IMR-90 (cell line): ENCODE measurements around the gene TUBB2B. TPM values are rescaled to one million over a fixed set of nuclear protein-coding genes. Genes with fewer than 3 reads are reported as not detected.

Experiments used
- ATAC-seq: fragments of 200-7000 bp; cut with Tn5 transposase; 2 replicates; pipeline ENCODE4 v1.9.1; 2020; ENCODE audit warnings: low read depth, mild to moderate bottlenecking, moderate library complexity
- BruUV-seq: library from RNA; stranded (reverse); fragments of 400-500 nt; replicated peaks from 2 replicates; lab custom pipeline; 2021; lab: Mats Ljungman, UMichigan
- CTCF ChIA-PET: fragments of 300-600 bp; formaldehyde crosslinking; extraction: SDS; loops from one replicate; lab custom pipeline; 2021; ENCODE audit warnings: antibody characterized with exemption; lab: Yijun Ruan, JAX
- POLR2A ChIA-PET: fragments of 300-600 bp; sonication (Branson Sonifier 250); formaldehyde crosslinking; loops from one replicate; lab custom pipeline; 2022; ENCODE audit warnings: antibody characterized with exemption; ENCODE audit not compliant: unreplicated experiment; lab: Charles Lee
- DNase-seq: peaks from one replicate; pipeline ENCODE4 v3.0.0; 2013
- H2AFZ ChIP-seq: replicated peaks from 2 replicates; pipeline ENCODE3; 2013; ENCODE audit warnings: low read length, mild to moderate bottlenecking; ENCODE audit not compliant: poor library complexity
- H2AK5ac ChIP-seq: 2 replicates; pipeline ENCODE4 v1.6.1; 2013; ENCODE audit warnings: low read depth, low read length, inconsistent platforms
- H2AK9ac ChIP-seq: replicated peaks from 2 replicates; pipeline ENCODE3; 2013; ENCODE audit warnings: mild to moderate bottlenecking, low read depth, low read length, moderate library complexity; ENCODE audit not compliant: poor library complexity
- H2BK120ac ChIP-seq: 2 replicates; pipeline ENCODE4 v1.6.1; 2013; ENCODE audit warnings: low read depth, low read length, inconsistent platforms
- H2BK15ac ChIP-seq: 3 replicates; pipeline ENCODE4 v1.6.1; 2013; ENCODE audit warnings: low read depth, low read length, inconsistent platforms
- H2BK20ac ChIP-seq: 2 replicates; pipeline ENCODE4 v1.6.1; 2013; ENCODE audit warnings: low read depth, mild to moderate bottlenecking, inconsistent platforms, low read length, moderate library complexity
- H2BK5ac ChIP-seq: 2 replicates; pipeline ENCODE4 v1.6.1; 2013; ENCODE audit warnings: mild to moderate bottlenecking, low read depth, low read length, inconsistent platforms; ENCODE audit not compliant: poor library complexity, severe bottlenecking
- H3K14ac ChIP-seq: replicated peaks from 2 replicates; pipeline ENCODE4 v1.6.1; 2013; ENCODE audit warnings: low read depth, low read length, inconsistent platforms
- H3K18ac ChIP-seq: 2 replicates; pipeline ENCODE4 v1.6.1; 2013; ENCODE audit warnings: low read depth, low read length, control low read depth
- H3K23ac ChIP-seq: 2 replicates; pipeline ENCODE4 v1.6.1; 2013; ENCODE audit warnings: low read depth, low read length, inconsistent platforms
- H3K27ac ChIP-seq: 2 replicates; pipeline ENCODE4 v1.5.1; 2013; ENCODE audit warnings: mild to moderate bottlenecking, control low read depth, low read length; ENCODE audit not compliant: insufficient read depth
- H3K27me3 ChIP-seq: 2 replicates; pipeline ENCODE4 v1.6.1; 2013; ENCODE audit warnings: low read length; ENCODE audit not compliant: control insufficient read depth, insufficient read depth
- H3K36me3 ChIP-seq: 2 replicates; pipeline ENCODE4 v1.6.1; 2013; ENCODE audit warnings: low read length, mixed read lengths; ENCODE audit not compliant: control insufficient read depth, insufficient read depth
- H3K4ac ChIP-seq: 2 replicates; pipeline ENCODE4 v1.6.1; 2013; ENCODE audit warnings: low read depth, low read length, inconsistent platforms
- H3K4me1 ChIP-seq: 2 replicates; pipeline ENCODE4 v1.6.1; 2013; ENCODE audit warnings: low read length, mixed read lengths; ENCODE audit not compliant: control insufficient read depth, insufficient read depth
- H3K4me2 ChIP-seq: 2 replicates; pipeline ENCODE4 v1.6.1; 2013; ENCODE audit warnings: low read depth, mild to moderate bottlenecking, control low read depth, low read length, moderate library complexity
- H3K4me3 ChIP-seq: 2 replicates; pipeline ENCODE4 v1.5.1; 2013; ENCODE audit warnings: low read depth, mild to moderate bottlenecking, control low read depth, low read length, moderate library complexity; ENCODE audit not compliant: insufficient read depth
- H3K56ac ChIP-seq: 2 replicates; pipeline ENCODE4 v1.6.1; 2013; ENCODE audit warnings: low read length, inconsistent platforms; ENCODE audit not compliant: insufficient read depth; ENCODE audit errors: extremely low read depth
- H3K79me1 ChIP-seq, 2 experiments: 2 replicates each; pipeline ENCODE4 v1.6.1; 2013; ENCODE audit warnings: low read length in 2 of 2, inconsistent platforms in 1 of 2, low read depth in 1 of 2
- H3K9ac ChIP-seq: 2 replicates; pipeline ENCODE4 v1.6.1; 2013; ENCODE audit warnings: low read depth, low read length, control low read depth
- H3K9me1 ChIP-seq: 2 replicates; pipeline ENCODE4 v1.6.1; 2013; ENCODE audit warnings: low read length, inconsistent platforms; ENCODE audit not compliant: insufficient read depth
- H3K9me3 ChIP-seq: 2 replicates; pipeline ENCODE4 v1.6.1; 2013; ENCODE audit warnings: low read length; ENCODE audit not compliant: control insufficient read depth, insufficient read depth
- H4K20me1 ChIP-seq: 2 replicates; pipeline ENCODE4 v1.6.1; 2013; ENCODE audit warnings: low read length, inconsistent platforms; ENCODE audit not compliant: insufficient read depth
- H4K5ac ChIP-seq: 2 replicates; pipeline ENCODE4 v1.6.1; 2013; ENCODE audit warnings: mild to moderate bottlenecking, low read depth, low read length, control low read depth
- H4K8ac ChIP-seq, 2 experiments: 2 replicates each; pipeline ENCODE4 v1.6.1; 2013; ENCODE audit warnings: low read depth in 2 of 2, low read length in 2 of 2, control low read depth in 1 of 2, inconsistent platforms in 1 of 2
- H4K91ac ChIP-seq: 2 replicates; pipeline ENCODE4 v1.6.1; 2013; ENCODE audit warnings: low read depth, low read length, inconsistent platforms; ENCODE audit not compliant: insufficient read depth
- BHLHE40 ChIP-seq: fragments of 150-350 bp; IDR thresholded peaks from 2 replicates; pipeline ENCODE4 v1.6.1; 2016; ENCODE audit warnings: mild to moderate bottlenecking, low read depth, low read length
- CHD1 ChIP-seq: IDR thresholded peaks from 2 replicates; pipeline ENCODE4 v1.6.1; 2012; ENCODE audit warnings: low read depth, low read length, improper control_type of control experiment
- CTCF ChIP-seq: conservative IDR thresholded peaks from 2 replicates; pipeline ENCODE4 v1.5.1; 2012; ENCODE audit warnings: mild to moderate bottlenecking, low read depth, low read length, improper control_type of control experiment
- MAFK ChIP-seq: IDR thresholded peaks from 2 replicates; pipeline ENCODE4 v1.6.1; 2012; ENCODE audit warnings: low read depth, low read length, improper control_type of control experiment
- MAZ ChIP-seq: IDR thresholded peaks from 2 replicates; pipeline ENCODE4 v1.6.1; 2012; ENCODE audit warnings: low read depth, mild to moderate bottlenecking, low read length, improper control_type of control experiment, moderate library complexity, borderline replicate concordance
- MXI1 ChIP-seq: IDR thresholded peaks from 2 replicates; pipeline ENCODE4 v1.6.1; 2012; ENCODE audit warnings: low read depth, mild to moderate bottlenecking, low read length, moderate library complexity, borderline replicate concordance
- NFE2L2 ChIP-seq: fragments of 150-350 bp; IDR thresholded peaks from 2 replicates; pipeline ENCODE4 v1.6.1; 2016; ENCODE audit warnings: low read depth, mild to moderate bottlenecking, low read length
- POLR2A ChIP-seq: IDR thresholded peaks from 2 replicates; pipeline ENCODE4 v1.6.1; 2012; ENCODE audit warnings: mild to moderate bottlenecking, low read depth, low read length
- RAD21 ChIP-seq: IDR thresholded peaks from 2 replicates; pipeline ENCODE4 v1.6.1; 2012; ENCODE audit warnings: low read length, improper control_type of control experiment
- RCOR1 ChIP-seq: IDR thresholded peaks from 2 replicates; pipeline ENCODE4 v1.6.1; 2012; ENCODE audit warnings: mild to moderate bottlenecking, low read length, improper control_type of control experiment; ENCODE audit not compliant: insufficient replicate concordance
- RFX5 ChIP-seq: IDR thresholded peaks from 2 replicates; pipeline ENCODE4 v1.8.0; 2012; ENCODE audit warnings: low read depth, mild to moderate bottlenecking, low read length, moderate library complexity
- SMC3 ChIP-seq: fragments of 150-350 bp; IDR thresholded peaks from 2 replicates; pipeline ENCODE4 v1.6.1; 2016; ENCODE audit warnings: low read depth, mild to moderate bottlenecking, antibody characterized with exemption, low read length, moderate library complexity
- WGBS, 2 experiments: methylation state at CpG; one replicate each; pipeline versions ENCODE4 v1.1.5 to v1.1.7; 2013; ENCODE audit warnings: missing lambda C conversion rate in 2 of 2; ENCODE audit not compliant: insufficient read length in 1 of 2; ENCODE audit errors: extremely low coverage in 2 of 2; 5-methylcytosine and 5-hydroxymethylcytosine counted together
- dilution Hi-C: fragments of 300-500 bp; cut with HindIII; formaldehyde crosslinking; loops from one replicate; pipeline ENCODE4 v1.14.3; 2018; ENCODE audit warnings: low sequenced_read_pairs; ENCODE audit not compliant: unreplicated experiment
- in situ Hi-C: fragments of 300-500 bp; cut with MboI; formaldehyde crosslinking; loops from 3 replicates; pipeline ENCODE4 v1.14.3; 2019; ENCODE audit warnings: low sequenced_read_pairs, inconsistent platforms, mixed read lengths
- intact Hi-C: fragments of 100-400 bp; cut with micrococcal nuclease; formaldehyde crosslinking; loops from 2 replicates; pipeline ENCODE4 v1.10.0; 2022
- polyA plus RNA-seq, 3 experiments: library from polyadenylated mRNA; depleted of rRNA; stranded (reverse); fragments of >200 nt; gene quantifications; 2 replicates each; pipeline ENCODE4 v1.2.3, GENCODE V29; 2012; ENCODE audit warnings: low replicate concordance in 1 of 3
- total RNA-seq: library from RNA; depleted of rRNA; stranded (reverse); fragments of >200 nt; gene quantifications from 2 replicates; pipeline ENCODE4 v1.2.3, GENCODE V29; 2012
- TF ChIP-seq, protein P1 (sequence below): fragments of 150-350 bp; IDR thresholded peaks from 2 replicates; pipeline ENCODE4 v1.6.1; 2017; ENCODE audit warnings: mild to moderate bottlenecking, antibody characterized with exemption, low read length, low read depth
- TF ChIP-seq, protein P2 (sequence below): fragments of 150-350 bp; IDR thresholded peaks from 2 replicates; pipeline ENCODE4 v1.6.1; 2016; ENCODE audit warnings: low read depth, mild to moderate bottlenecking, low read length, moderate library complexity, borderline replicate concordance

The TUBB2B gene
- total and polyA plus RNA-seq, 2 of the 4 experiments (the other 2 are of a cell fraction): 13.6 to 21.1 TPM

DNA sequence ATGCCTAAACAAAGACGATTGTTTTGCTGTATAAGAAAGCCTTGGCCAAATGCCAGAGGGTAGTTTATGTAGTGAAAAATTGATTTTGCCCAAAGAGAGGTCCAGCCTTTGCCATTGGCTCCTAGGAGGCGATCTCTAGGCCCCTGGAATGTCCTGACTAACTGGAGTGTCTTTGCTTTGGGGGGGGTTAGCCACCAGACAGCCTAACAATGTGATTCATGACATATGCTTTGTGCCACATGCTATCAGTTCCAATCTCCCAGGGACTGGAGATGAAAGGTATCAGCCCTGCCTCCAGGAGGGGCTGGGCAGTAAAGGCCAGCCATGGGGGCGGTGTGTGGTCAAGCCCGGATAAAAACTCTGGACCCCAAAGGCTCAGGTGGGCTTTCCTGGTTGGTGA, 37.4 kb downstream of the TUBB2B start:
- DNase-seq (no peak), ATAC-seq (no peak)
- no TSS peak for BruUV-seq
- Histone ChIP-seq H2BK15ac (no peak overlapping the region), H3K23ac (no peak overlapping the region), H4K91ac (no peak overlapping the region), H4K8ac (no peak overlapping the region), H2AK5ac (no peak overlapping the region), H3K18ac (no peak overlapping the region), H3K9me1 (no peaks in the 10 kb centered on the region), H3K4me3 (no peak overlapping the region), H3K27me3 (peaks cover 26% of the 10 kb centered on the region), H2BK20ac (no peak overlapping the region), H4K5ac (no peak overlapping the region), H3K56ac (no peak overlapping the region), H3K36me3 (no peaks in the 10 kb centered on the region), H3K4ac (no peak overlapping the region), H3K14ac (no peak overlapping the region), H2AFZ (no peak overlapping the region), H2AK9ac (peak overlapping the region; percentile 59), H2BK120ac (no peak overlapping the region), H3K4me1 (peaks cover 5% of the 10 kb centered on the region), H3K4me2 (no peak overlapping the region), H3K9me3 (peaks cover 5% of the 10 kb centered on the region), H3K9ac (no peak overlapping the region), H2BK5ac (no peak overlapping the region), H4K20me1 (no peaks in the 10 kb centered on the region), H3K79me1 (no peaks in the 10 kb centered on the region), H3K27ac (no peak overlapping the region)
- intact Hi-C loops (no loop called here), in situ Hi-C loops (no loop called here), dilution Hi-C loops (no loop called here)
- TF ChIP-seq MAZ (no peak), CHD1 (no peak), SMC3 (no peak), BHLHE40 (no peak), RCOR1 (no peak), MXI1 (no peak), MAFK (no peak), NFE2L2 (no peak), POLR2A (no peak), RFX5 (no peak), RAD21 (no peak), CTCF (no peak)
- TF ChIP-seq, protein P1, sequence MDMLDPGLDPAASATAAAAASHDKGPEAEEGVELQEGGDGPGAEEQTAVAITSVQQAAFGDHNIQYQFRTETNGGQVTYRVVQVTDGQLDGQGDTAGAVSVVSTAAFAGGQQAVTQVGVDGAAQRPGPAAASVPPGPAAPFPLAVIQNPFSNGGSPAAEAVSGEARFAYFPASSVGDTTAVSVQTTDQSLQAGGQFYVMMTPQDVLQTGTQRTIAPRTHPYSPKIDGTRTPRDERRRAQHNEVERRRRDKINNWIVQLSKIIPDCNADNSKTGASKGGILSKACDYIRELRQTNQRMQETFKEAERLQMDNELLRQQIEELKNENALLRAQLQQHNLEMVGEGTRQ: no peak
- TF ChIP-seq, protein P2, sequence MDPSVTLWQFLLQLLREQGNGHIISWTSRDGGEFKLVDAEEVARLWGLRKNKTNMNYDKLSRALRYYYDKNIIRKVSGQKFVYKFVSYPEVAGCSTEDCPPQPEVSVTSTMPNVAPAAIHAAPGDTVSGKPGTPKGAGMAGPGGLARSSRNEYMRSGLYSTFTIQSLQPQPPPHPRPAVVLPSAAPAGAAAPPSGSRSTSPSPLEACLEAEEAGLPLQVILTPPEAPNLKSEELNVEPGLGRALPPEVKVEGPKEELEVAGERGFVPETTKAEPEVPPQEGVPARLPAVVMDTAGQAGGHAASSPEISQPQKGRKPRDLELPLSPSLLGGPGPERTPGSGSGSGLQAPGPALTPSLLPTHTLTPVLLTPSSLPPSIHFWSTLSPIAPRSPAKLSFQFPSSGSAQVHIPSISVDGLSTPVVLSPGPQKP: no peak
- POLR2A ChIA-PET: no interaction called here
- CTCF ChIA-PET: no interaction called here
- WGBS, 2 experiments: 80% methylated on average over 2 of the region's 4 CpGs; no CpG with 5 or more reads in 1 of the 2 experiments
